ENCODE data around the gene ZNF622.
A peak's percentile ranks its signal among the peaks of the same experiment; 100 is the strongest.

Gene ZNF622, protein sequence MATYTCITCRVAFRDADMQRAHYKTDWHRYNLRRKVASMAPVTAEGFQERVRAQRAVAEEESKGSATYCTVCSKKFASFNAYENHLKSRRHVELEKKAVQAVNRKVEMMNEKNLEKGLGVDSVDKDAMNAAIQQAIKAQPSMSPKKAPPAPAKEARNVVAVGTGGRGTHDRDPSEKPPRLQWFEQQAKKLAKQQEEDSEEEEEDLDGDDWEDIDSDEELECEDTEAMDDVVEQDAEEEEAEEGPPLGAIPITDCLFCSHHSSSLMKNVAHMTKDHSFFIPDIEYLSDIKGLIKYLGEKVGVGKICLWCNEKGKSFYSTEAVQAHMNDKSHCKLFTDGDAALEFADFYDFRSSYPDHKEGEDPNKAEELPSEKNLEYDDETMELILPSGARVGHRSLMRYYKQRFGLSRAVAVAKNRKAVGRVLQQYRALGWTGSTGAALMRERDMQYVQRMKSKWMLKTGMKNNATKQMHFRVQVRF

DNA sequence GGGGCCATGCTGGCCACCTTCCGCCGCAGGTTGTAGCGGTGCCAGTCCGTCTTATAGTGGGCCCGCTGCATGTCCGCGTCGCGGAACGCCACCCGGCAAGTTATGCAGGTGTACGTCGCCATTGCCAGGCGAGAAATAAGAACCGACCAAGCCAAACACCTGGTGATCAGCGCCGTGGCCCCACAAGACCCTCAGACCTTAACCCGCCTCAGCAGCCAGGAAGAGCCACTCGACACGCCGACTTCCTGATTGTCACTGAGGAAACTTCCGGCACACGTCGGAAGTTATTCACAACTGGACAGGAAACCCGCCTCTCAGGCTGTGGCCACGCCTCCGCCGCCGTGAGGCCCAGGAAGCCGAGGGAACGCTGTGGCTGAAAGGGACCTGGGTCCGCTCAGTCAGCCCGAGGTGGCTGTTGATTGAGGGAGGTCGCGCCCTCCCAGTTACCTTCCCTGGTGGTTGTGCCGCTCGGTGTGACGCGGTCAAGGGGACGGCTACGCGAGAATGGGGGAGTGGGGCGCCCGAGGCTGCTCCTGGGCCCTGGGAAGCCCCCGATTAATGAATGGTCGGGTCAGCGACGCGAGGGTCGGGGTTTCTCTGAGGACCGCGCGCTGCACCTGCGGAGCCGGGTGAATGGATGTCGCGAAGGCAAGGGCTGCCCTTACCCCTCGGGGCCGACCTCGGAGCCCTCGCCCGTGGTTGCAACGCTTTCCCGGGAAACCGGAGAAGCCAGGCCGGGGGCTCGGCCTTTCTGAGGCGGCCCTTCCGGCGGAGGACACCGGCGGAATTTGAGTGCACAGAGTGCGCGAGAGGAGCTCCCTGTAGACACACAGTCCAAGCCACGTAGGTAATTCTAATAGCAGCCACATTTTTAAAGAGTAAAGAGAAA lies at the start of gene ZNF622:
Gene ZNF622 (minus strand): TSS at position 257 of the 889 bp plus-strand sequence. CDS start 135 bp downstream, at position 122.
- ATAC-seq, result peak; percentile 97
- Mint-ChIP-seq H3K27me3 (no peaks in the 10 kb centered on the region), H3K4me3 (peak within 1 kb of the TSS; percentile 94), H3K9me3 (no peaks in the 10 kb centered on the region), H3K36me3 (peaks cover 31% of the 10 kb centered on the region), H3K4me1 (peaks cover 55% of the 10 kb centered on the region), H3K27ac (peak within 1 kb of the TSS; percentile 98)

DNA sequence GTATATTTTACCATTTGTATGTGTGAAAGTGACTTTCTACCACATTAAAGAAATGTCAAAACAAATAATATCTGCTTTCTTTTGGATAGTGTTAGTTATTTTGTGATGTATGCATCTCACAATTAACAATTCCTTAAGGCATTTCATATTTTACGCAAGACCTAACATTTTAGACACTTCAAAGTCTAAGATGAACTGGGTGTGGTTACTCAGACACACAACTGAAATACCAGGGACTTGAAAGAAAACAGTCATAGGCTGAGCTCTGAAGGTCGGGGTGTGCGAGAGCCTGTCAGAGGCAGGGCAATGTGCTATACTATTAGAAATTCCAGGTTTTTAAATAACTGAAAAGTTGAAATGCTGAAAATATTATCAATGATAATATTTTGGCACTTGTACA lies 44.5 kb upstream of the ZNF622 start:
- no peak for ATAC-seq
- peaks cover 13% of the 10 kb centered on the region for H3K27me3 Mint-ChIP-seq
- H3K9me3 Mint-ChIP-seq, result peaks cover 2% of the 10 kb centered on the region
- H3K4me1 Mint-ChIP-seq, result peaks cover 9% of the 10 kb centered on the region
- H3K36me3 Mint-ChIP-seq, result peaks cover 7% of the 10 kb centered on the region
- no peak overlapping the region for H3K4me3 Mint-ChIP-seq
- no peak overlapping the region for H3K27ac Mint-ChIP-seq

DNA sequence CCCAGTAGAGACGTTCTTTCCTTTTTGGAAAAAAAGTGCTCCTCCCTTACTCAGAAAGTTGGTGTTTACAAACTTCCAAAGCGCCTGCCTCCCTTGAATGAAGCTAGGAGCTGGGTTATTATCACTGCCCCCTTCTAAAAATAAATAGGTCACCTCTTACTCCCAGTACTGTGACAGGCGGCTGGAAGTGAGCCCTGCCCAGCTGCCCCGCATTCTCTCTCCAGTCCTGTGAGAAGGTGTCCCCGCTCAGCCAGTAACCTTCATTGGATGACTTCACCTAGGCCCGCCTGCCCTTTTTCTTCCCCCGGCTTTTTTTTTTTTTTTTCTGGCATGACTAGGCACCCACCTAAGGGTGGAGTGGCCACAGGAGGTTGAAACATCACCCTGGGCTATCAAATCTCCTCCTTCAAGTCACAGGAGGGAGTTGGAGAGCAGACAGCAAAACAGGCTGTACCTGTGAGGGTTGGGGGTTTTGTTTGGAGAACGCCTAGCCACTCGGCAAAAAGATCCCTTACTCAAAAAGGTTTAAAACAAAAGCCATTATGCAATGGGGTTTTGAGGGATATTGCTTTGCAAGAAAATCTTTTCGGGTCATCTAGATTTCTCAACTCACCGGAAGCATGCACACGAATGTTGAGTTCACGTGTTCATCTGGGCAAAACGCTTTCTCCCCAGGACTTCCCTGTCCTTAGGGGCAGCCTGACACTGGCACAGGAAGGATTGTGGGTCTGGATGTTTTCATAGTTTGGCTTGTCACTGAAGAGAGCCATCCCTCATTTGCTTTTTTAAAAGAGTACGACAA lies 43.3 kb upstream of the ZNF622 start:
- Mint-ChIP-seq H3K36me3 (peaks cover 7% of the 10 kb centered on the region), H3K27me3 (peaks cover 13% of the 10 kb centered on the region), H3K27ac (no peak overlapping the region), H3K4me3 (no peak overlapping the region), H3K9me3 (peaks cover 2% of the 10 kb centered on the region), H3K4me1 (peaks cover 11% of the 10 kb centered on the region)
- ATAC-seq, result no peak

DNA sequence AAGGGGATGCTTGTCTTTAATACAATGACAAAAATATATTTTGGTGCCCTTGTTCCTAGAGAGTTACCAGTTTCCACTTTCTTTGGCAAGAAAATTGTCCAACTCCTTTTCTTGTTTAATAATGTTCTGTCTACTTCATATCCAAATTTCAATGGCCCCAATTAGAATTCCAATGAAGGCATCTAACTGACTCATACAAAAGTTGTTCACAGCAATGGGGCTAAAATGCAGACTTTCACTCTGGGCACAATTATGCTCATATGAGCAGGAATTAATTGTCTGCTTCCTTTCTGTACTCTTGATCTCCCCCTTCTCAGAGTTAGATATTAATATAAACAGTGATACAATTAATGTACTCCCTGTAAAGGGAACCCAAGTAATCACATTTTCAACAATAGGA lies 42.1 kb upstream of the ZNF622 start:
- Mint-ChIP-seq H3K4me3 (no peak overlapping the region), H3K27me3 (peaks cover 13% of the 10 kb centered on the region), H3K4me1 (peaks cover 11% of the 10 kb centered on the region), H3K36me3 (peaks cover 7% of the 10 kb centered on the region), H3K9me3 (peaks cover 2% of the 10 kb centered on the region), H3K27ac (no peak overlapping the region)
- ATAC-seq, result no peak

DNA sequence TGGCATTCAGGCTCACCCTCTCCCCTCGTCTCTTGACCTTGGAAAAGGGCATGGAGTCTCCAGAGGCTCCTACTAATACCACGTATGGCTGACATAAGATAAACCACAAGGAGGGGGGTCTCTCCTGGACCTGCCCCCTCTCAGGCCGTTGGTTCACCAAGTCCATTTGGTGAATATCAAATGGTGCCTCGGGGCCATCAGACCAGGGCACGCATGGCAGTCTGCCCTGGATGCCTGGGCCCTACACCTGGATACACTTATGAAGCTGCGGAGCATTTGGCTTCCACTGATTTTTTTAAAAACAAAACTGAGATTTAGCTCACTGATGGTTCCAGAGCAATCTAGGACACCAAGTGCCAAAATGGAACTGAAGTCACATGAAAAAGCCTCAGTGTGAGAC lies 40.3 kb upstream of the ZNF622 start:
- Mint-ChIP-seq H3K9me3 (no peaks in the 10 kb centered on the region), H3K4me3 (no peak overlapping the region), H3K27me3 (peaks cover 5% of the 10 kb centered on the region), H3K36me3 (peaks cover 7% of the 10 kb centered on the region), H3K27ac (no peak overlapping the region), H3K4me1 (peaks cover 11% of the 10 kb centered on the region)
- no peak for ATAC-seq

DNA sequence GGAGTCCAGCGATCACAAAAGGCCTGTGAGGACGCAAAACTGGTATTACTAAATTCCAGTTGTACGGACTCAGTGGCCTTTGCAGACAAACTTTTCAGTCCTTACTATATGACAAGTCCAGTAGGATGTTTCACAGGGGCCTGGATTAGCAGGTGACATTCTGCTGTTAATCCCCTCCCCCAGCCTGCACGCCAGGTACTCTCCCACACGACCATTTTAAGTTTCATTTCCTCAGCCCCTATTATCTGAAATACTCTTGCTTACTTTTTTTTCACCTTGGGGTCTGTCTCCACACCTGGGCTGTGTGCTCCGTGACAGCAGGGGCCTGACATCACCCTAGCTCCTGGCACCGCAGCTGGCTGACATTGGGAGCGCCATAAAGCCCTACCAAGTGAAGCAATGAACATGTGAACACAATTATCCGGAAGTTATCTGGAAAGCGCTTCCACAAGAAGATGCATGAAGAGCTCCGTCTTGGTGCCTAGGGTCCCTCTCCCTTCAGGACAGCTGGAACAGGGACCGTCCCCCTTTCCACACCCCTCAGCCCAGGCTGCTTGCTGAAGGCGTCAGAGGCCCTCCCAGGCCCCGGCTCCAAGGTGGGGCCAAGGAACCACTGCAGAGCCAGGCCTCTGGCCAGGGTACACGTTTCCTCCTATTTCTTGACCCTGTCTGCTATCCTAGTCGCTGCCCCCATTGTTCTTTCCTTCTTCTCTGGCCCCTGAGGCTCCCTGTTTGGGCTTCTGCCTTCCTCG lies 39.7 kb upstream of the ZNF622 start:
- Mint-ChIP-seq H3K27me3 (no peaks in the 10 kb centered on the region), H3K4me1 (peaks cover 11% of the 10 kb centered on the region), H3K4me3 (no peak overlapping the region)

DNA sequence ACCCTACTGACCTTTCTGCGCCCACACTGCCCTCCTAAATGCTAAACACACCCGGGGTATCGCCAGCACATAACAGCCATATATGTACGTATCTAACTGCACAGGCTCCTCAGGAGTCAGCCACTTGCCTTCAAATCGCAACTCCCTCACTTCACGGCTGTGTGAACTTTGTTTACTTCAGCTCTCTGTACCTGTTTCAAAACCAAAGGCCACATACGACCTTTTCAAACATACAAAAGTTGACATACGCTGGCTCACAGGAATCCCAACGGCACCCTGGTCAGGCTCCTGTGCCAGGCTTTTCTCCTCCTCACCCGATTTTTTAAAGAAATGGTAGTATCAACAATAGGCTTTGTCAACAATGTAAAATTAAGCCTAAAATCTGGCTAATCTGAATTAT lies 39.0 kb upstream of the ZNF622 start:
- Mint-ChIP-seq H3K27ac (no peak overlapping the region), H3K36me3 (peaks cover 7% of the 10 kb centered on the region), H3K27me3 (no peaks in the 10 kb centered on the region), H3K4me1 (peaks cover 11% of the 10 kb centered on the region), H3K4me3 (no peak overlapping the region), H3K9me3 (peaks cover 3% of the 10 kb centered on the region)
- no peak for ATAC-seq

More for the DNA sequence above, 39.7 kb upstream of the ZNF622 start:
- H3K9me3 Mint-ChIP-seq, result peaks cover under 1% of the 10 kb centered on the region
- H3K27ac Mint-ChIP-seq, result no peak overlapping the region
- peaks cover 7% of the 10 kb centered on the region for H3K36me3 Mint-ChIP-seq
- ATAC-seq, result peak; percentile 36

DNA sequence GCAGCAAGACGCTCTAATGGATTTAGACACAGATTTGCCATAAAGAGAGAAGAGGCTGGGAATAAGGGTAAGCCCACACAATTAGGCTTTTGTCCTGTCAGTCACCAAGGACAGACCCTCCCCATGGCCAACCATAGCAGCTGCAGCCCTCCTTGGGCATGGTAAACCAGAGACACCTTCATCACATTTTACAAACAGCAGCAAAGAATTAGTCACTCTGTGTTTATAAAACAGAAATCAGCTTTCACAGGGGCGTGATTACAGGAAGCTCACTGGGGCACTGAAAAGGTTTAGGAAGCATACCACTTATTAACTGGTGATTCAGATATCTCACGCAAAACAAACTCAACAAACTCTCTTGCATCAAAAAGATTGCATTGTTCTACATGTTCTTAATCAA lies 37.3 kb upstream of the ZNF622 start:
- H3K4me3 Mint-ChIP-seq, result no peak overlapping the region
- H3K4me1 Mint-ChIP-seq, result peaks cover 11% of the 10 kb centered on the region
- no peak for ATAC-seq
- peaks cover 3% of the 10 kb centered on the region for H3K9me3 Mint-ChIP-seq
- peaks cover 7% of the 10 kb centered on the region for H3K36me3 Mint-ChIP-seq
- H3K27me3 Mint-ChIP-seq, result no peaks in the 10 kb centered on the region
- no peak overlapping the region for H3K27ac Mint-ChIP-seq

DNA sequence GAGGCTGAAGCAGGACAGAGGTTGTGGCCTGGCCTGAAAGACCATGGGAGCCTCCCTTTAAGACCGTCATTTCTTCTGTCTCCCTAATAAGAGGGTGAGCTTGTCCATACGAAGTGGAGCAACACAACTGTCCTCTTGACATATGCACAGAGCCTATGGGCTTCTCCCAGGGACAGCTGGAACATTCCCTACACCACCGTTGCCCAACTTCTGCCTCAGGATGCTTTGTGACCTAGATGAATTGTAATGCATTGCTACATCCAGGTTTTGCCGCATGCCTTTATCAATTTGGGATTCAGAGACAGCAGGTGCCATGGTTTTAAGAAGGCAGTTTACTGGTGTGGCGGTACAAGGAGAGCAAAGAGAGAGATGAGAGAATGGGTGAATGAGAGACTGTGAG lies 34.4 kb upstream of the ZNF622 start:
- H3K36me3 Mint-ChIP-seq, result no peaks in the 10 kb centered on the region
- no peak for ATAC-seq
- H3K4me3 Mint-ChIP-seq, result no peak overlapping the region
- peaks cover 8% of the 10 kb centered on the region for H3K9me3 Mint-ChIP-seq
- H3K27me3 Mint-ChIP-seq, result no peaks in the 10 kb centered on the region
- H3K27ac Mint-ChIP-seq, result no peak overlapping the region
- H3K4me1 Mint-ChIP-seq, result peaks cover under 1% of the 10 kb centered on the region

DNA sequence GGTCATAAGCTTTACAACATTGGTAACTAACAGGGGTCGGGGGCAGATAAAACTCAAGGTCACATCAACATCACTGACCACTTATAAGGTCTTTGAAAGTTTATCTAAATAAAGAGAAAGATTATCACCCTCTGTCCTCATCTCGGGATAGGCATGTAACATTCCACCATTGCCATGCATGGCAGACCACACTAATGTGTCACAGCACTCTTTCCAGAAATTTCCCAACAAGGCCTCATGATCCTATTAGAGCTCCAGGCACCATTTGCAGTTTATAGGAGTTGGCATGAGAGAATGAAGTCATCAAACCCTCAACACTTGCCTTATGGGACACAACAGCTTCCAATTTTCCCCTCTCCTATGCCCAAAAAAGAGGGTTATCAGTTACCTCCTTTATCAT lies 31.9 kb upstream of the ZNF622 start:
- Mint-ChIP-seq H3K4me1 (no peaks in the 10 kb centered on the region), H3K27ac (no peak overlapping the region), H3K9me3 (peaks cover 14% of the 10 kb centered on the region), H3K36me3 (peaks cover 6% of the 10 kb centered on the region), H3K4me3 (no peak overlapping the region), H3K27me3 (no peaks in the 10 kb centered on the region)
- ATAC-seq, result no peak

DNA sequence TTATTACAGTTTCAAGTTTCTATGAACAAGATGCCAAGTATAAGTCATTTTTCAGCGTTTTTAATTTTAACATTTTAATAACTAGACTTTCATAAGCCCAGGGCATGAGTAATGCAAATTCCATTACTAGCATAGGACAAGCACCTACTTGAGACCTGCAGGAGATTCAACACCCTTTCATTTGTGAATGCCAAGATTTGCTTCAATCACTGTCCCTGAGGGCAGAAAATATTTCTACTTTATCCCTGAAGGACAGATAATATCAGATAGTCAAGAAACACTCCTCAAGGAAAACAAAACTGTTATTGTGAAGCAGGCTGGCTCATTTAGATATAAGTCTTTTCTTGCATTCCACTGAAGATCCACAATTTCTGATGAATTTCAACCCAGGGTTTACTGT lies 27.7 kb upstream of the ZNF622 start:
- H3K9me3 Mint-ChIP-seq, result peaks cover 11% of the 10 kb centered on the region
- no peak overlapping the region for H3K4me3 Mint-ChIP-seq
- no peaks in the 10 kb centered on the region for H3K4me1 Mint-ChIP-seq
- H3K36me3 Mint-ChIP-seq, result peaks cover 6% of the 10 kb centered on the region
- H3K27ac Mint-ChIP-seq, result no peak overlapping the region
- ATAC-seq, result no peak
- no peaks in the 10 kb centered on the region for H3K27me3 Mint-ChIP-seq

DNA sequence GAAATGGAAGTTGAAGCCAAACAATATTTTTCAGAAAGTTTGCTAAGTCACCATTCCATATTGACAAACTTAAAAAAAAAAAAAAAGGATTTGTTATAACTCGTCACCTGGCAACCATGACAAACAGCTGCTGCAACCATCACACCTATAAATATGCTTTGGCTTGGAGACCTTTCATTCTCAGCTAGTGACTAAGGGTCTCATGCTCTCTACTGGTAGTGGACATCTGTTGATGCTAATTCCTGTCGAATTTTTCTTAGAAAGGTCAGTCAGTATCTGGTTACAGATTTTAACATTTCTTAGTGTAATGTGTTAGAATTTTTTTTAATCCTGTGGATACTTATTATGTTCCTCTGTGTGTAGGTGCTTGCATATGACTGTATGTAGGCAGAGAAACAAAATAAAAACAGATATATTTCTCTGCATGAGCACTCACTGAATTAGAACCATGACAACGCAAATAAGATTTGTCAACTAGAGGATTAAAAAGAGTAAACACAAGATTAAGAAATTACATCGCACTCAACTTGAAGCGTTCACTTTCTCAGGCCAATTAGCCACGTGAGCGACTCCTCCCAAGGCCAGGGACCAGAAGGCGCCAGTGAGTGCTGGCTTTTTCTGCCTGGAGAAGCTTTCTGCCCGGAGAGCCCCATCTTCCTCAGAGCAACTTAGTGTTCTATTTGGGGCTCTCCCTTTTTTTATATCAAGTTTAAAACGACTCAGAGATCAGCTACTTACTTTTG lies 27.0 kb upstream of the ZNF622 start:
- H3K36me3 Mint-ChIP-seq, result peaks cover 6% of the 10 kb centered on the region
- no peak overlapping the region for H3K27ac Mint-ChIP-seq
- no peaks in the 10 kb centered on the region for H3K4me1 Mint-ChIP-seq
- no peak for ATAC-seq
- H3K4me3 Mint-ChIP-seq, result no peak overlapping the region
- no peaks in the 10 kb centered on the region for H3K27me3 Mint-ChIP-seq
- peaks cover 11% of the 10 kb centered on the region for H3K9me3 Mint-ChIP-seq

DNA sequence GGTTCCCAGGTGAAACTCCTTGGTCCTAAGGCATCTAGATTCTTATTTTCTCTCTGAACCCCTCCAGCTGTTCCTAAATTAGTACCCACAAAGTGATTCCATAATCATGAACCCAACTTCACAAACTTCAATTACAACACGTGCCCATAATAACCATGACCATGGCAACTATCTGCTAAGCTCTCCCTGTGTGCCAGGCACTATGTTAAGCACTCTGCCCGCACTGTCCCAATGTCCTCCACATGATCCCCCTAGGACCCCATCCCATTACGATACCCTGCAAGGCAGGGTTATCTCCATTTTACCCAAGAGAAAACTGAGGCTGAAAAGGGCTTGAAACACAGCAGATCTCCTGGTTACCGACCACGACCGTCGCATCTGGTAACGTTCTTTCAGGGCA lies 25.3 kb upstream of the ZNF622 start:
- peaks cover 7% of the 10 kb centered on the region for H3K9me3 Mint-ChIP-seq
- H3K4me1 Mint-ChIP-seq, result no peaks in the 10 kb centered on the region
- no peak for ATAC-seq
- H3K27ac Mint-ChIP-seq, result no peak overlapping the region
- H3K4me3 Mint-ChIP-seq, result no peak overlapping the region
- H3K36me3 Mint-ChIP-seq, result peaks cover 6% of the 10 kb centered on the region
- H3K27me3 Mint-ChIP-seq, result no peaks in the 10 kb centered on the region

DNA sequence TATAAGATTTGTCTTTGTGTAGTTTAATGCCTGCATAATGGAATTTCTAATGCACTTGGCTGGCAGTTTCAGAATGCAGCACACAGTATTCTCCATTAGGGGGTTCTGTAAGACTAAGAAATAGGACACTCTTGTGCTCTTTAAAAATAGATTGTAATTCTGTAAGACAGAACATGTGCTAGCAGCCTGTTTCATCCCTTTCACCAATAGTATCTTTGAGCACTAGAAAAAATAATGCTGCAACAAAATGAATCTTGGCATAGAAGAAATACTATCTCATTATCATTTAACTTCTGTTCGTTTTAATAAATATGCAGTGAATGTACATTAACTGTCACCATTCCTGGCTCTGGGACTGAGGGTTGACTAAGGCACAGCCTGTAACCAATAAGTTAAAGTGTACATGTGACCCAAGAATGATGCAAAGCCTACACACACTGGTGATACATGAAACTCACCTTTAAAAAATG lies 23.8 kb upstream of the ZNF622 start:
- peaks cover under 1% of the 10 kb centered on the region for H3K36me3 Mint-ChIP-seq
- no peak for ATAC-seq
- H3K4me1 Mint-ChIP-seq, result no peaks in the 10 kb centered on the region
- H3K4me3 Mint-ChIP-seq, result no peak overlapping the region
- no peak overlapping the region for H3K27ac Mint-ChIP-seq
- no peaks in the 10 kb centered on the region for H3K27me3 Mint-ChIP-seq
- no peaks in the 10 kb centered on the region for H3K9me3 Mint-ChIP-seq

Measured in stimulated activated memory B cell treated with anti-CD40 and anti-IgM and Interleukin-4, amounts not matched to agents 10 μg/mL and 1 μg/mL and 100 μg/mL, for 72 hours (primary cell).